GM21515 (cell line): ENCODE data around the gene PPEF2.
A peak's percentile ranks its signal among the peaks of the same experiment; 100 is the strongest.

ENCODE experiments used
- ATAC-seq: cut with Tn5 transposase; IDR thresholded peaks from one replicate; pipeline ENCODE4 v1.9.1; 2021; ENCODE audit not compliant: unreplicated experiment

The PPEF2 gene

DNA sequence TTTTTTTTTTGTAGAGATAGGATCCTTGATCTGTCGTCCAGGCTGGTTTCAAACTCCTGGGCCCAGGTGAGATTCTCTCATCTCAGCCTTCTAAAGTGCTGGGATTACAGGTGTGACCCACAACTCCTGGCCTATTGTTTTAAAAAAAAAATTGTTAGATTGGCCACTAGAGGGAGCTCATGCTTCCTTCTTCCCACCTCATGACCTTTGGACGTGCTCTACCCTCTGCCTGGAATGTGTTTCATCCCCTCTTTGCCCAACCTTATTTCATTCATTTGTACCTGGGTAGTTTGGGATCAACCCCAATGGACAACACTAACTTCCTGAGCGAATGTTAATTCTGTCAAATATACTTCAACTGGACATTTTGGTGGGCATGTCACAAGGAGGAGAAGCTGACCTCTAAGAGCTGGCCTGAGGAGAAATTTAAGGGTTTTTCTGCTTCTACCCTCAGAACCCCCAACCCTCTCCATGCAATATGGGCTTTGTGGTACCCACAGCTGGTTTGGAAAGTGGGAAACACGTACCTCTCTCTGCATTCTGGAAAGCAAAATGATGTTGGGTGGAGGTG, 6.4 kb downstream of the PPEF2 start:
- ATAC-seq: peak; percentile 70

DNA sequence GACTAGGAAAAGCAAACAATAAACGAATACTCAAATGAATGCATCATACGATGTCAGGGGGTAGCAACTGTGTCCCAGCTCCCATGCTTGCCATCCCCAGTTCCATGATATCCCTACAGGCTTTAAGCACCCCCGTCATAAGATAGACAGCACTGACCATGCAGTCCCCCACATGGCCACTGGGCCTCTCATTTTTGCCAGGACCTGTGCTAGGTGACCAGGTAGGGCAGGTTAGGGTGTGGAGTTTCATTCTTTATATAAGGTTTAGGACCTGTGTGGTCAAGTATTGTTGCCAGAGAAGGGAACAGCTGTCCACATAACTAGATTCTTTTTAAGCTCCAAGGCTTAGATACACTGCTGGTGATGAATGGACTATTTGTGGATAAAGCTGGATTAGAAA, 9.7 kb downstream of the PPEF2 start:
- ATAC-seq: no peak

- no peak for ATAC-seq
Measured at GRCh38 chr4:75891611-75892010, 10.6 kb downstream of the PPEF2 start.

GRCh38 chr4:75889537-75890199, 12.6 kb downstream of the PPEF2 start:
- no peak for ATAC-seq

- no peak for ATAC-seq
Measured at GRCh38 chr4:75886104-75886503, 16.1 kb downstream of the PPEF2 start.

- ATAC-seq: no peak
Measured at GRCh38 chr4:75881476-75881875, 20.8 kb downstream of the PPEF2 start.

DNA sequence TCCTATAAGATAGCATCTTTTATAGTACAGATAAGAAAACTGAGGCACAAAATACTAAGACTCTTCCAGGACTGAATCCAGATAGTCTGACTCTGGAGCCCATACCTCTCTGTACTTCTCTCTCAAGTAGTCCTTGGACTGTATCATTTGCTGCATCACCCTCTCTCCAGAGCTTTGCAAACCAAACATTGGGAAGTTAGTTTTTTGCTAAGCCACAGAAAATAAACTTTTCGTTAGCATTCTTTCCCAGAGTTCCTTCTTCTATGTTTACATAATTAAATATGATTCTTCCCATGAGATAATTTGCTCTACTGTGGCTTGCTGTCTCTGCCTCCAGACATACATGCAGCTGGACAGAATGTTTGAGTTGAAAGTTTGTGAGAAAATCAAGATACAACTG, 22.0 kb downstream of the PPEF2 start:
- ATAC-seq: no peak

DNA sequence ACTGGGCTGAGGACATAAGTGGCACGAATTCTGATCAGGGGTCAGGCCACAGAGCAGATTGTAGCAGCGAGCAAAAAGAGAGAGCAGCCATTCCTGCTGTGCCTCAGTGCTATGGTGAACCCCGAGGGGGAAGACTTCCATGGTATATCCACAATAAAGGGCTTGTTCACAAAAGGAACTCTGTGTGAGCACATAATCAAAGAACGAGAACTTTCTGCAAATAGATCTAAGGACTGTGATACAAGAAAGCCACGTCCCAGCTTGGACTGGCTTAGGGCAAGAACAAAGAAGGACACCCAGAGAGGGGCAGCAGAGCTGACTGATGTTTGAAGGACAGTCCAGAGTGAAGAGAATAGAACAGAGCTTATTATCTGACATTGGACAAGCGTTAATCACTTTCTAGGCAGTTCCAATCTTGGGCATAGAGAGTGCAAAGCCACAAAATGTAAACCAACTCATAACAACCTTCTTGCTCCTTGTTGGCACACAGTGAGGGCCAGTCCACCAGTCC, 24.0 kb downstream of the PPEF2 start:
- no peak for ATAC-seq

GRCh38 chr4:75876218-75876617, 26.0 kb downstream of the PPEF2 start:
- no peak for ATAC-seq

DNA sequence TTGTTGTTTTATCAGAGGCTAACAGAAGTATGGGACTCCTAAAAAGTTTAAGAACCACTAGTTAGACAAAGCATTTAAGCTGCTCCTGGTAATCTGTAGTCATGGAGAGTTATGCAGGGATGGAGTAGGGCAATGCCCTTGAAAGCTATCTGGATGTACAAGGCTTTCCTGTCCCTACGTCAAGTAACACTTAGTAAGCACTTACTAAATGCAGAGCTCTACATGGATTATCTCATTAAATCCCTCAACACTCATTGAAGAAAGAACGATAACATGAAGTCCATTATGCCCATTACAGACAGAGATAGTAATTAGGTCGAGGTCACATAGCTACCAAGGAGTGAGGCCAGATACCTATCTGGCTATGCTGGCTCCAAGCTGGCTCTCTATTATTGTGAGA, 33.2 kb downstream of the PPEF2 start:
- ATAC-seq: no peak

GRCh38 chr4:75867130-75867529, 35.1 kb downstream of the PPEF2 start:
- ATAC-seq: no peak

DNA sequence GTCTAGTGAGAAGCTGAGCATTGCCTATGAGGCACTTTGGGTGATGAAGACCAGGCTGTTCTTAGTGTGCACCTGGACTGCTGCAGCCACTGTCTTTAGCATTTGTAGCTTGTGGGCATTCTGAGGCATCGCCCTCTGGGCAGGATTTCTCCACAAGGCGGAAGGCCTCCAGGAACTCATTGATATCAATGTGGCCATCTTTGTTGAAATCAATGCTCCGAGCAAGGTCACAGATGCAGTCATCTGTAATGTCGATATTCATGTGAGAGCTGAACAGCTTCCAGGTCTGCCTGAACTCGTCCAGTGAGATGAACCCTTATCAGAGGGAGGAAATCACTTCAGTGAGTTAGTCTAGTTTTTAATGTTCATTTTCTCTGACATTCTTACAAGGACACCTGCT, 41.6 kb downstream of the PPEF2 start:
- ATAC-seq: no peak

- ATAC-seq: no peak
Measured at GRCh38 chr4:75858721-75859120, 43.5 kb downstream of the PPEF2 start.

DNA sequence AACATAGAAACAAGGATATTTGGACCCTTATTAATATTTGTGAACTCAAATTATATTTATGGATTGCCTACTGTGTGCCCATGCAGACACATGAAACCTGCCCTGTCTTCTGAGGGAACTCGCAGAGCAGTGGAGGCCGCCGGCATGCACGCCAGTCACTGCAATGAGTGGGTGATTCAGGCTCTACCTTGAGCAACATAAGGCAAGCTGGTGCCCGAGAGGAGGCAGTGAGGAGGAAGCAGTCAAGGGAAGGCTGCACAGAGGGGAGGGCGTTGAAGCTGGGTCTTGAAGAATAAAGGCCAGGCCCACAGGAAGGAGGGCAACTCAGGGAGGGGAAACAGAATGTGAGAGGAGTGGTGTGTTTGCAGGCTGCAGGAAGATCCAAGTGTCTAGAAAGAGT, 52.8 kb downstream of the PPEF2 start:
- ATAC-seq: no peak

DNA sequence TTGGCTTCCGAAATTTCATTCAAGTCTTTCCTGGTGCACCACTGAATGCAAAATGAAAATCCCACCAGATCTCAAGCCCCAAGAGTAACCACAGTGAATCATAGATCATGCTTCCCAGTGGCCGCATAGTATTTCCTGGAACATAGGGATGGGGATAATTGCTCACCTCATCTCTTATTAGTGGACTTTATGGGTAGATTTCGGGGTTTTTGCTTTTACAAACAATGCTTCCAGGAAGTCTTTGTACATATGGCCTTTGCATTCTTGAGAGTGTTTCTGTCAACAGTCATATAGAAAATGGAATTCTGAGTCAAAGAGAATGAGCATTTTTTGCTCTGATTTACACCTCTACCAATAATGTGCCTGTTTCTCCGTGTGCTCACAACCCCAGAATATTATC, 53.4 kb downstream of the PPEF2 start:
- no peak for ATAC-seq

DNA sequence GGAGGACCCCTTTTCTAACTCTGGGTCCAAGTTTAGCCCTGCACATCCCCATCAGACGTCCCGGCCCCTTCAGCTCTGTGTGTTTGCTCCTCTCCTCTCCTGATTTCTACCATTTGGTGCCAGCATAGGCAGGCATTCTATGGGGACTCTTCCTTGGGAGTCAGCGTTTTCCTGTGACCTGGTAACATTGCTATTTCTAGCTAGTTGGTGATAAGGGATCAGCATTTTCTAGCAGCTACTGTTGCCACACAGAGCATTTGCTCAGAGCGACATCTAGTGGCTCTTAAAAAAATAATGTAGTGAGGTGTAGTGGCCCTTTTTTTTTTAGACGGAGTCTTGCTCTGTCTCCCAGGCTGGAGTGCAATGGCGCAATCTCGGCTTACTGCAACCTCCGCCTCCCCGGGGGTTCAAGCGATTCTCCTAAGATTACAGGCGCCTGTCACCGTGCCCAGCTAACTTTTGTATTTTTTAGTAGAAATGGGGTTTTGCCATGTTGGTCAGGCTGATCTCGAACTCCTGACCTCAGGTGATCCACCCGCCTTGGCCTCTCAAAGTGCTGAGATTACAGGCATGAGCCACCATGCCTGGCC, 54.0 kb downstream of the PPEF2 start:
- ATAC-seq: peak; percentile 77

GRCh38 chr4:75845992-75846391, 56.3 kb downstream of the PPEF2 start:
- no peak for ATAC-seq

DNA sequence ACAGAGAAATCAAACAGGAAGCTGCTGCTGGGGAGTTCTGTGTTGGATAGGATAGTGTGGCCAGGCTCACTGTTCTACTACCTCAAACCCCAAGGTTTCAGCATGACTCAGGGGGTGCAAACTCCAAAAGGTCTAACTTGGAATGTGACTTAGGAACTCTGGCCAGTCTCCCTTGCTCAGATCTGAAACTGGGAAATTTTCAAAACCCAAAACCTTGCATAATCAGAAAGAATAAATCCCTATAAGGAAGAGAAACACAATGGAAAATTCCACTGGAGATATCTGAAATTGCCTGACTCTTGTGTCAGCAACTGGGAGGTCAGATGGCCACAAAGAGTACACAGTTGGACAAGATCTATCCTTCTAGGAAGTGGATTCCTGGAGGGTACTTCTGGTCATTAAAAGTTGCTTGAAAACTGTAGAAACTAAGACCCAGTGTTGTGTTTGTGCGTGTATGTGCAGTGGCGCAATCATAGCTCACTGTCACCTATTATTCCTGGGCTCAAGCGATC, 58.0 kb downstream of the PPEF2 start:
- ATAC-seq: no peak

DNA sequence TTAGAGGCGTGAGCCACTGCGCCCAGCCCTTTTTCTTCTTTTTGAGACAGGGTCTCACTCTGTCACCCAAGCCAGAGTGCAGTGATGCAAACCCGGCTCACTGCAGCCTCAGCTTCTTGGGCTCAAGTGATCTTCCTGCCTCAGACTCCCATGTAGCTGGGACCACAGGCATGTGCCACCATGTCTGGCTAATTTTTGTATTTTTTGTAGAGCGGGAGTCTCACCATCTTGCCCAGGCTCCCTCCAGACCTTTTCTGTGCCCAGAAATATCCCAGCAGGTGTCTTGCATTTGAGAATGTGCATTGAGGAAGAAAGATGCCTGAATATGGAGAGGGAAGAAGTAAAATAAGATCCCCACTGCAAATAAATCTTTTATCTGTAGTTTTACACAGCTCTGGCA, 58.7 kb downstream of the PPEF2 start:
- ATAC-seq: no peak

- no peak for ATAC-seq
Measured at GRCh38 chr4:75841641-75842520, 60.4 kb downstream of the PPEF2 start.

- ATAC-seq: no peak
Measured at GRCh38 chr4:75834772-75835154, 67.5 kb downstream of the PPEF2 start.
